ENCODE measurements around the gene MAMSTR. TPM values are rescaled to one million over a fixed set of nuclear protein-coding genes. Genes with fewer than 3 reads are reported as not detected.
A peak's percentile ranks its signal among the peaks of the same experiment; 100 is the strongest.
"Not testable (repeated sequence)": the region's sequence is repeated elsewhere in the genome, so short reads cannot be mapped to it uniquely, and the experiment has no call there.

MAMSTR gene
- total RNA-seq, 4 donors from 2014 or later = 3.4 to 10.8 (median 5.4) TPM

DNA sequence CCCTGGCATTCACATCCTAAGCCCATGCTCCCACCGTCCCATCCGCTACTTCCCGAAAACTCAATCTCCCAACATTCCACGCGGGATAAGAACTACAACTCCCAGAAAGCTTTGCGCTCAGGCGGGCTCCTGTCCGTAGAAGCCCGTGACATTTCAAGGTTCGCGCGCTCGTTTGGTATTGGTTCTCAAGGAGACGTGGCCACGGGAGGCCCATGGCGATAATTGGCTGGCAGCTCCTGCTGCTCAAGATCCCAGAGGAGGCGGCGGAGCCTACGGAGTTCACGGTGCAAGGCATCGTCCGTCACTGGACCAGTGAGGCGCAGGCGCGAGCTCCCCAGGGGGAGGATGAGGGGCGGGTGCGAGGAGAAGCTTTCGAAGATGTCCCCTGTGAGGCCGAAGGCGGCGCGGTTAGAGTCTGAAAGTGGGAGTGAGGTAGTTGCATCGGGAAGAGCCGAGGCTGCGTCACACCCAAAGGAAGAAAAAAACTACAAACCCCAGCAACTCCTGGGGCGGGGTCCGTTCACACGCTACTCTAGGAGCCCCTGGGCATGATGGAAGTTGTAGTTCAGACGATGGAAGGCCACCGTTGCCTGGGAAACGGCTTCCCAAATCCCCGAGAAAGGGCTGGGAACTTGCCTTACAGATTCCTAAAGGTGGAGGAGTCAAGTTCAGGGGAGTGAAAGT, 1.2 kb upstream of the MAMSTR start:
- H3K4me3 ChIP-seq = peak overlapping the region; percentile 58 to 76 (median 66)
- H3K27ac ChIP-seq = peak overlapping the region; percentile 95 to 98 (median 96)
- peaks cover 43 to 54% of the 10 kb centered on the region in 2 donors for H3K4me1 ChIP-seq
- peak; percentile 83 to 91 for ATAC-seq
- in situ Hi-C loops (cut with MboI; ENCODE audit: low sequenced_read_pairs in 4 of 4) = no loop called here
- no peaks in the 10 kb centered on the region for H3K9me3 ChIP-seq
- no peaks in the 10 kb centered on the region for H3K36me3 ChIP-seq
- H3K27me3 ChIP-seq = no peaks in the 10 kb centered on the region
- peak; percentile 100 for DNase-seq
- TF ChIP-seq, protein P1, sequence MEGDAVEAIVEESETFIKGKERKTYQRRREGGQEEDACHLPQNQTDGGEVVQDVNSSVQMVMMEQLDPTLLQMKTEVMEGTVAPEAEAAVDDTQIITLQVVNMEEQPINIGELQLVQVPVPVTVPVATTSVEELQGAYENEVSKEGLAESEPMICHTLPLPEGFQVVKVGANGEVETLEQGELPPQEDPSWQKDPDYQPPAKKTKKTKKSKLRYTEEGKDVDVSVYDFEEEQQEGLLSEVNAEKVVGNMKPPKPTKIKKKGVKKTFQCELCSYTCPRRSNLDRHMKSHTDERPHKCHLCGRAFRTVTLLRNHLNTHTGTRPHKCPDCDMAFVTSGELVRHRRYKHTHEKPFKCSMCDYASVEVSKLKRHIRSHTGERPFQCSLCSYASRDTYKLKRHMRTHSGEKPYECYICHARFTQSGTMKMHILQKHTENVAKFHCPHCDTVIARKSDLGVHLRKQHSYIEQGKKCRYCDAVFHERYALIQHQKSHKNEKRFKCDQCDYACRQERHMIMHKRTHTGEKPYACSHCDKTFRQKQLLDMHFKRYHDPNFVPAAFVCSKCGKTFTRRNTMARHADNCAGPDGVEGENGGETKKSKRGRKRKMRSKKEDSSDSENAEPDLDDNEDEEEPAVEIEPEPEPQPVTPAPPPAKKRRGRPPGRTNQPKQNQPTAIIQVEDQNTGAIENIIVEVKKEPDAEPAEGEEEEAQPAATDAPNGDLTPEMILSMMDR (IDR thresholded peaks at IDR 0.05 in 4 of 5, conservative IDR thresholded peaks at IDR 0.05 in 1 of 5) = no peak
- TF ChIP-seq POLR2A (IDR thresholded peaks at IDR 0.05) = no peak
- intact Hi-C loops (cut with DNase I; ENCODE audit: low total_unique reads) = loop anchor here (1.0 kb wide), 1 partner anchor 18 kb away; no protein-coding TSS in a partner anchor

DNA sequence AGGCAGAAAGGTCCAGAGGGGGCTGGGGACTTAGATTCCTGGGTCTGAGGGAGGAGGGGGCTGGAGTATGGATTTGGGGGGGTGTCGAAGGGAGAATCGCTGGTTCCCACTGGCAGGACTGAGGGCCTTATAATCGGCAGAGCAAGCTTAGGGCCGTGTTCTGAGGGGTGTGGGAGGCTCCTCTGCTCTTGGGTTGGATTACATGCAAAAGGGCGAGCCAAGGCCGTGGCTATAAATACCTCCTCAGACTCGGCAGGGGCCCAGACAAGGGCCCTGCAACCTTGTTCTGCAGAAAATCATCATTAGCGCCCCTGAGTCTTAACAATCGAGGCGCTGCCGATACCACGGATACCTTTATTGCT, 707 bp upstream of the MAMSTR start:
- peak; percentile 30 to 54 for TF ChIP-seq POLR2A (IDR thresholded peaks at IDR 0.05)
- TF ChIP-seq, protein P1 (IDR thresholded peaks at IDR 0.05 in 4 of 5, conservative IDR thresholded peaks at IDR 0.05 in 1 of 5) = no peak
- Histone ChIP-seq H3K9me3 (no peaks in the 10 kb centered on the region), H3K27me3 (no peaks in the 10 kb centered on the region), H3K27ac (peak overlapping the region; percentile 95 to 98 (median 96)), H3K4me3 (peak overlapping the region; percentile 58 to 76 (median 66)), H3K4me1 (peaks cover 48 to 55% of the 10 kb centered on the region in 2 donors), H3K36me3 (no peaks in the 10 kb centered on the region)
- in situ Hi-C loops (cut with MboI; ENCODE audit: low sequenced_read_pairs in 4 of 4) = no loop called here
- DNase-seq (peak; percentile 63 to 82), ATAC-seq (peak; percentile 72)
- intact Hi-C loops (cut with DNase I; ENCODE audit: low total_unique reads) = loop anchor here (1.0 kb wide), 1 partner anchor 18 kb away; no protein-coding TSS in a partner anchor

DNA sequence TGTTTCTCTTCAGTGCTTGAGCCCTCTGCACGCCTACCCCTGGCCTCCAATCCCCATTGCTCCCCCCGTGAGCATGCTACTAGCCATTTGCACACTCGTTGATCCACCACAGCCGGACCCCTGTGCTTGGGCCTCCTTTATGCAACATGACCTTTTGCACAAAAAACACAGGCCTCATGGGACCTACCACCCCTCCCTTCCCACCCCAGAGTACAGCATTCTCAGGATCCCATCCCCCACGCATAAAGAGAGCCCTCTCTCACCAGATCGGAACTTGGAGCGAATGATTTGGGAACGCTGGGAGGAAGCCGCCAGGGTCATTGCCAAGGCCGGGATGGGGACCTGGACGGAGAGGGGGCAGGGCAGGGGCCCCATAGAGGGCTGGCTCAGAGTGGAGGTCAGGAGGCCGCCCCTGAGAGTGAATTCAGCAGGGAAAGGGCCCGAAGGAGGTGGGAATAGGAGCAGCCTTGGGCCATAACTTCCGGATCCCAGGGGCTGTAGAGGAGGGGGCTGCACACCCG, 754 bp downstream of the MAMSTR start:
- ATAC-seq = no peak
- Histone ChIP-seq H3K27ac (peak overlapping the region; percentile 95 to 98 (median 96)), H3K4me3 (peak overlapping the region; percentile 58 to 76 (median 66)), H3K27me3 (no peaks in the 10 kb centered on the region), H3K4me1 (peaks cover 50 to 52% of the 10 kb centered on the region in 2 donors), H3K9me3 (no peaks in the 10 kb centered on the region), H3K36me3 (no peaks in the 10 kb centered on the region)
- in situ Hi-C loops (cut with MboI; ENCODE audit: low sequenced_read_pairs in 4 of 4) (loop anchor here in 1 of 4 donors (10.0 kb wide), 1 partner anchor 64 kb away; no protein-coding TSS in a partner anchor), intact Hi-C loops (cut with DNase I; ENCODE audit: low total_unique reads) (loop anchor here (5.0 kb wide), 2 partner anchors 71 to 154 kb away; partner anchors contain the start of genes CA11 and PPP1R15A)
- no peak for TF ChIP-seq POLR2A (IDR thresholded peaks at IDR 0.05)
- TF ChIP-seq, protein P1 (IDR thresholded peaks at IDR 0.05 in 4 of 5, conservative IDR thresholded peaks at IDR 0.05 in 1 of 5) = no peak
- DNase-seq = peak in 1 of 2 donors; percentile 33

DNA sequence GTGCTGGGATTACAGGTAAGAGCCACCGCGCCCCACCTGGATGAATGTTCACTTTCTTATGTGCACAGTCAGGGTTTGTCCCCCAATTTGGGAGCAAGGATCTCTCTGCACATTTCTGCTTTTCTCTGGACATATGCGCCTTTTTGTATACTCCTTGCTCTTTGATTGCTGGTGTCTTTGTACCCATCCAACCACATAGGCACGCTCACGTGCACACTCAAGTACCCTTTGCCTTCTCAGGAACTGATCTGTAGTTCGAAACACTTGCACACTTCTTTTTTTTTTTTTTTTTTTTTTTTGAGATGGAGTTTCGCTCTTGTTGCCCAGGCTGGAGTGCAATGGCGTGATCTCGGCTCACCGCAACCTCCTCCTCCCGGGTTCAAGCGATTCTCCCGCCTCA, 1.4 kb downstream of the MAMSTR start:
- peak overlapping the region in 1 of 4 donors; percentile 76 for H3K4me3 ChIP-seq
- in situ Hi-C loops (cut with MboI; ENCODE audit: low sequenced_read_pairs in 4 of 4) (loop anchor here in 1 of 4 donors (10.0 kb wide), 1 partner anchor 63 kb away; no protein-coding TSS in a partner anchor), intact Hi-C loops (cut with DNase I; ENCODE audit: low total_unique reads) (loop anchor here (5.0 kb wide), 2 partner anchors 71 to 154 kb away; partner anchors contain the start of genes CA11 and PPP1R15A)
- DNase-seq, H3K36me3 ChIP-seq, ATAC-seq, H3K27me3 ChIP-seq, H3K9me3 ChIP-seq: not testable (repeated sequence)
- peak overlapping the region; percentile 95 to 98 (median 96) for H3K27ac ChIP-seq
- H3K4me1 ChIP-seq = peaks cover 52 to 56% of the 10 kb centered on the region in 2 donors

Data from gastrocnemius medialis (tissue), 4 donors.